ENCODE measurements around the gene GTF2F2.

- no peak for TF ChIP-seq POLR2A (IDR thresholded peaks at IDR 0.05)
- no peak for TF ChIP-seq POLR2AphosphoS5 (IDR thresholded peaks at IDR 0.05; ENCODE audit: insufficient read depth in 1 of 2, low read depth in 1 of 2)
These were observed 45.6 kb upstream of the GTF2F2 start for GRCh38 chr13:45074721-45075120.
